Measurements from ENCODE around the gene RGS12. TPM values are rescaled to one million over a fixed set of nuclear protein-coding genes. Genes with fewer than 3 reads are reported as not detected.
A peak's percentile ranks its signal among the peaks of the same experiment; 100 is the strongest.

The RGS12 gene
- total and polyA plus RNA-seq, 2 of the 13 experiments (the other 11 are each of a cell fraction or from before 2014, with no cell fraction given) = 21.0 to 27.7 TPM

DNA sequence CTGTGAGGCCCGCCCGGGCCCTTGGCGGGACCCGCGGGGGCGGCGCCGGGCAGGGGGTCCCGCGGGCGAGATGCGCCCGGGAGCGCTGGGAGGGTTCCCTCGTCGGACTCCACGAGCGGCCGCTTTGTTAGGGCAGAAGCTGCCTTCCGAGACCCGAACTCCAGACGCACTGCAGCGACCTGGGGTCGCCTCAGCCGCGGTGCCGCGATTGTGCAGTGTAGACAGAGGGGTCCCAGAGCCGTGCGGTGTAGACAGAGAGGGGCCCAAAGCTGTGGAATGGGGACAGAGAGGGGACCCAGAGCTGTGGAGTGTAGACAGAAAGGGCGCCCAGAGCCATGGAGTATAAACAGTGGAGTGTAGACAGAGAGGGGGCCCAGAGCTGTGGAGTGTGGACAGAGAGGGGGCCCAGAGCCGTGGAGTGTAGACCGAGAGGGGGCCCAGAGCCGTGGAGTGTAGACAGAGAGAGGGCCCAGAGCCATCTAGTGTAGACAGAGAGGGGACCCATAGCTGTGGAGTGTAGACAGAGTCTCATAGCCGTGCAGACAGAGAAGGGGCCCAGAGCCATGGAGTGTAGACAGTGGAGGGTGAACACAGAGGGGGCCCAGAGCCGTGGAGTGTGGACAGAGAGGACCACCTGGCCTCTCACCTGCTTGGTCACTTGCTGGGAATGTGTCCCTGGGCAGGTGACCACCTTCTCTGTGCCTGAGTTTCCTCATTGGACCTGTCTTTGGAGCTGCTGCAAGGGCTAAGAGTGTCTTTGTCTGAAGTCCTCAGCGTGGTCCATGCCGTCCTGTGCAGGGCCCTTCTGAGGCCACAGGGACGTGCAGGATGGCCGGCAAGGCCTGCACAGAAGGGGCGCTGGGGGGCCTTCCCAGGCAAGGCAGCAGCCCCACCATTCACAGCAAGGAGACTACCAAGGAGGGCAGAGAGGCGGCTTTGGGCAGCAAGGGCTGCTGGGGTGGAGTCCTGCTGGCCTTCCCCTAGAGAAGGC, 875 bp downstream of the RGS12 start (continued):
- TF ChIP-seq HNRNPK (IDR thresholded peaks at IDR 0.05; ENCODE audit: low read depth, low read length, poor library complexity, severe bottlenecking) (no peak), MEIS1 (CRISPR knock-in tag; IDR thresholded peaks at IDR 0.05; ENCODE audit: borderline replicate concordance) (no peak), TBX3 (IDR thresholded peaks at IDR 0.05; ENCODE audit: borderline replicate concordance) (no peak), JUN (CRISPR knock-in tag; IDR thresholded peaks at IDR 0.05) (no peak), KDM3A (CRISPR knock-in tag; IDR thresholded peaks at IDR 0.05; ENCODE audit: low read depth) (no peak), FOXA1 (IDR thresholded peaks at IDR 0.05) (no peak), FOXA1 (CRISPR knock-in tag; IDR thresholded peaks at IDR 0.05) (no peak), CHD2 (IDR thresholded peaks at IDR 0.05; ENCODE audit: low read depth, low read length) (no peak), KLF16 (CRISPR knock-in tag; IDR thresholded peaks at IDR 0.05) (no peak), AKAP8 (CRISPR knock-in tag; IDR thresholded peaks at IDR 0.05) (no peak; the same call in 1 of the 2 replicates), HOXA5 (CRISPR knock-in tag; IDR thresholded peaks at IDR 0.05) (no peak), ZSCAN9 (CRISPR knock-in tag; IDR thresholded peaks at IDR 0.05; ENCODE audit: borderline replicate concordance) (no peak), SSRP1 (CRISPR knock-in tag; IDR thresholded peaks at IDR 0.05) (no peak), ZNF101 (CRISPR knock-in tag; IDR thresholded peaks at IDR 0.05; ENCODE audit: borderline replicate concordance, low read depth) (no peak), KLF6 (CRISPR knock-in tag; IDR thresholded peaks at IDR 0.05) (no peak), ISL2 (CRISPR knock-in tag; IDR thresholded peaks at IDR 0.05) (no peak), ZNF782 (CRISPR knock-in tag; IDR thresholded peaks at IDR 0.05; ENCODE audit: borderline replicate concordance) (no peak), HOXD1 (CRISPR knock-in tag; IDR thresholded peaks at IDR 0.05) (no peak), ZNF432 (CRISPR knock-in tag; IDR thresholded peaks at IDR 0.05; ENCODE audit: borderline replicate concordance) (no peak)
- TF ChIP-seq, protein P1, sequence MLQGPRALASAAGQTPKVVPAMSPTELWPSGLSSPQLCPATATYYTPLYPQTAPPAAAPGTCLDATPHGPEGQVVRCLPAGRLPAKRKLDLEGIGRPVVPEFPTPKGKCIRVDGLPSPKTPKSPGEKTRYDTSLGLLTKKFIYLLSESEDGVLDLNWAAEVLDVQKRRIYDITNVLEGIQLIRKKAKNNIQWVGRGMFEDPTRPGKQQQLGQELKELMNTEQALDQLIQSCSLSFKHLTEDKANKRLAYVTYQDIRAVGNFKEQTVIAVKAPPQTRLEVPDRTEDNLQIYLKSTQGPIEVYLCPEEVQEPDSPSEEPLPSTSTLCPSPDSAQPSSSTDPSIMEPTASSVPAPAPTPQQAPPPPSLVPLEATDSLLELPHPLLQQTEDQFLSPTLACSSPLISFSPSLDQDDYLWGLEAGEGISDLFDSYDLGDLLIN (CRISPR knock-in tag; IDR thresholded peaks at IDR 0.05; ENCODE audit: borderline replicate concordance) = no peak
- TF ChIP-seq, protein P2, sequence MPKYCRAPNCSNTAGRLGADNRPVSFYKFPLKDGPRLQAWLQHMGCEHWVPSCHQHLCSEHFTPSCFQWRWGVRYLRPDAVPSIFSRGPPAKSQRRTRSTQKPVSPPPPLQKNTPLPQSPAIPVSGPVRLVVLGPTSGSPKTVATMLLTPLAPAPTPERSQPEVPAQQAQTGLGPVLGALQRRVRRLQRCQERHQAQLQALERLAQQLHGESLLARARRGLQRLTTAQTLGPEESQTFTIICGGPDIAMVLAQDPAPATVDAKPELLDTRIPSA (CRISPR knock-in tag; IDR thresholded peaks at IDR 0.05; ENCODE audit: borderline replicate concordance) = 0 out of 2 replicates have a peak, but pooled peaks have one; percentile 33
- TF ChIP-seq, protein P3, sequence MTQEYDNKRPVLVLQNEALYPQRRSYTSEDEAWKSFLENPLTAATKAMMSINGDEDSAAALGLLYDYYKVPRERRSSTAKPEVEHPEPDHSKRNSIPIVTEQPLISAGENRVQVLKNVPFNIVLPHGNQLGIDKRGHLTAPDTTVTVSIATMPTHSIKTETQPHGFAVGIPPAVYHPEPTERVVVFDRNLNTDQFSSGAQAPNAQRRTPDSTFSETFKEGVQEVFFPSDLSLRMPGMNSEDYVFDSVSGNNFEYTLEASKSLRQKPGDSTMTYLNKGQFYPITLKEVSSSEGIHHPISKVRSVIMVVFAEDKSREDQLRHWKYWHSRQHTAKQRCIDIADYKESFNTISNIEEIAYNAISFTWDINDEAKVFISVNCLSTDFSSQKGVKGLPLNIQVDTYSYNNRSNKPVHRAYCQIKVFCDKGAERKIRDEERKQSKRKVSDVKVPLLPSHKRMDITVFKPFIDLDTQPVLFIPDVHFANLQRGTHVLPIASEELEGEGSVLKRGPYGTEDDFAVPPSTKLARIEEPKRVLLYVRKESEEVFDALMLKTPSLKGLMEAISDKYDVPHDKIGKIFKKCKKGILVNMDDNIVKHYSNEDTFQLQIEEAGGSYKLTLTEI (CRISPR knock-in tag; conservative IDR thresholded peaks at IDR 0.05) = no peak
- TF ChIP-seq, protein P4, sequence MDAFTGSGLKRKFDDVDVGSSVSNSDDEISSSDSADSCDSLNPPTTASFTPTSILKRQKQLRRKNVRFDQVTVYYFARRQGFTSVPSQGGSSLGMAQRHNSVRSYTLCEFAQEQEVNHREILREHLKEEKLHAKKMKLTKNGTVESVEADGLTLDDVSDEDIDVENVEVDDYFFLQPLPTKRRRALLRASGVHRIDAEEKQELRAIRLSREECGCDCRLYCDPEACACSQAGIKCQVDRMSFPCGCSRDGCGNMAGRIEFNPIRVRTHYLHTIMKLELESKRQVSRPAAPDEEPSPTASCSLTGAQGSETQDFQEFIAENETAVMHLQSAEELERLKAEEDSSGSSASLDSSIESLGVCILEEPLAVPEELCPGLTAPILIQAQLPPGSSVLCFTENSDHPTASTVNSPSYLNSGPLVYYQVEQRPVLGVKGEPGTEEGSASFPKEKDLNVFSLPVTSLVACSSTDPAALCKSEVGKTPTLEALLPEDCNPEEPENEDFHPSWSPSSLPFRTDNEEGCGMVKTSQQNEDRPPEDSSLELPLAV (CRISPR knock-in tag; conservative IDR thresholded peaks at IDR 0.05; ENCODE audit: low read depth) = no peak
- TF ChIP-seq, protein P5, sequence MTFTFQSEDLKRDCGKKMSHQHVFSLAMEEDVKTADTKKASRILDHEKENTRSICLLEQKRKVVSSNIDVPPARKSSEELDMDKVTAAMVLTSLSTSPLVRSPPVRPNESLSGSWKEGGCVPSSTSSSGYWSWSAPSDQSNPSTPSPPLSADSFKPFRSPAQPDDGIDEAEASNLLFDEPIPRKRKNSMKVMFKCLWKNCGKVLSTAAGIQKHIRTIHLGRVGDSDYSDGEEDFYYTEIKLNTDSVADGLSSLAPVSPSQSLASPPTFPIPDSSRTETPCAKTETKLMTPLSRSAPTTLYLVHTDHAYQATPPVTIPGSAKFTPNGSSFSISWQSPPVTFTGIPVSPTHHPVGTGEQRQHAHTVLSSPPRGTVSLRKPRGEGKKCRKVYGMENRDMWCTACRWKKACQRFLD (CRISPR knock-in tag; IDR thresholded peaks at IDR 0.05; ENCODE audit: borderline replicate concordance) = no peak

Data from HepG2 (cell line).